Astrocyte of the hippocampus (primary cell): Measurements from ENCODE around the gene TERT.
"Not testable (repeated sequence)": the region's sequence is repeated elsewhere in the genome, so short reads cannot be mapped to it uniquely, and the experiment has no call there.

Source experiments
- DNase-seq: peaks from one replicate; pipeline ENCODE4 v3.0.0; 2011; ENCODE audit warnings: low read depth, low spot score

TERT gene

GRCh38 chr5:1294835-1295649 is at the start of gene TERT:
Gene TERT (minus strand): TSS chr5:1295068. CDS start chr5:1294989, 79 bp downstream.
- peak; percentile 23 for DNase-seq

GRCh38 chr5:1343931-1344901 is 49.3 kb upstream of the TERT start:
- DNase-seq, result peak; percentile 43

GRCh38 chr5:1343315-1343751 is 48.5 kb upstream of the TERT start:
- no peak for DNase-seq

GRCh38 chr5:1342711-1343110 is 47.8 kb upstream of the TERT start:
- not testable (repeated sequence) for DNase-seq

GRCh38 chr5:1342268-1342667 is 47.4 kb upstream of the TERT start:
- no peak for DNase-seq

- DNase-seq, result no peak
Observed at GRCh38 chr5:1341863-1342262, 47.0 kb upstream of the TERT start.

GRCh38 chr5:1339818-1340210 is 44.9 kb upstream of the TERT start:
- DNase-seq, result not testable (repeated sequence)

GRCh38 chr5:1339139-1339817 is 44.4 kb upstream of the TERT start:
- not testable (repeated sequence) for DNase-seq

GRCh38 chr5:1338506-1339070 is 43.7 kb upstream of the TERT start:
- DNase-seq, result no peak

GRCh38 chr5:1338196-1338490 is 43.3 kb upstream of the TERT start:
- DNase-seq, result no peak

- DNase-seq, result no peak
Observed at GRCh38 chr5:1337489-1338195, 42.8 kb upstream of the TERT start.

GRCh38 chr5:1336749-1337488 is 42.1 kb upstream of the TERT start:
- no peak for DNase-seq

GRCh38 chr5:1336106-1336561 is 41.3 kb upstream of the TERT start:
- DNase-seq, result no peak

GRCh38 chr5:1335540-1336095 is 40.8 kb upstream of the TERT start:
- no peak for DNase-seq

- no peak for DNase-seq
Observed at GRCh38 chr5:1334831-1335539, 40.1 kb upstream of the TERT start.

- DNase-seq, result no peak
Observed at GRCh38 chr5:1333986-1334385, 39.1 kb upstream of the TERT start.

- not testable (repeated sequence) for DNase-seq
Observed at GRCh38 chr5:1333286-1333685, 38.4 kb upstream of the TERT start.

- no peak for DNase-seq
Observed at GRCh38 chr5:1332461-1333001, 37.7 kb upstream of the TERT start.

GRCh38 chr5:1331861-1332405 is 37.1 kb upstream of the TERT start:
- DNase-seq, result no peak
